ENCODE measurements around the gene UQCC5.

Gene UQCC5

GRCh38 chr3:52536369-52537164, at the start of gene UQCC5:
UQCC5 (plus strand) TSS chr3:52536605; CDS start chr3:52536756, 151 bp downstream.
- DNase-seq (ENCODE audit: low read depth in 2 of 2), result peak; percentile 93 to 97

GRCh38 chr3:52487050-52487787, 49.2 kb upstream of the UQCC5 start:
- no peak for DNase-seq (ENCODE audit: low read depth in 2 of 2)

- no peak for DNase-seq (ENCODE audit: low read depth in 2 of 2)
Observed at GRCh38 chr3:52487788-52488691, 48.4 kb upstream of the UQCC5 start.

- no peak for DNase-seq (ENCODE audit: low read depth in 2 of 2)
Observed at GRCh38 chr3:52488746-52489145, 47.7 kb upstream of the UQCC5 start.

- DNase-seq (ENCODE audit: low read depth in 2 of 2), result no peak
Observed at GRCh38 chr3:52489453-52489852, 47.0 kb upstream of the UQCC5 start.

GRCh38 chr3:52490035-52490938, 46.1 kb upstream of the UQCC5 start:
- no peak for DNase-seq (ENCODE audit: low read depth in 2 of 2)

GRCh38 chr3:52490939-52491526, 45.4 kb upstream of the UQCC5 start:
- DNase-seq (ENCODE audit: low read depth in 2 of 2), result no peak

- DNase-seq (ENCODE audit: low read depth in 2 of 2), result no peak
Observed at GRCh38 chr3:52492059-52492458, 44.3 kb upstream of the UQCC5 start.

- DNase-seq (ENCODE audit: low read depth in 2 of 2), result no peak
Observed at GRCh38 chr3:52493232-52494017, 43.0 kb upstream of the UQCC5 start.

GRCh38 chr3:52494445-52494844, 42.0 kb upstream of the UQCC5 start:
- no peak for DNase-seq (ENCODE audit: low read depth in 2 of 2)

- DNase-seq (ENCODE audit: low read depth in 2 of 2), result no peak
Observed at GRCh38 chr3:52494886-52495495, 41.4 kb upstream of the UQCC5 start, which contains the start of gene STAB1. STAB1 (plus strand) TSS chr3:52495338; CDS start chr3:52495414, 76 bp downstream.

- DNase-seq (ENCODE audit: low read depth in 2 of 2), result no peak
Observed at GRCh38 chr3:52495777-52496602, 40.4 kb upstream of the UQCC5 start.

GRCh38 chr3:52498137-52499054, 38.0 kb upstream of the UQCC5 start:
- no peak for DNase-seq (ENCODE audit: low read depth in 2 of 2)

GRCh38 chr3:52501046-52501445, 35.4 kb upstream of the UQCC5 start:
- no peak for DNase-seq (ENCODE audit: low read depth in 2 of 2)

GRCh38 chr3:52502001-52502400, 34.4 kb upstream of the UQCC5 start:
- no peak for DNase-seq (ENCODE audit: low read depth in 2 of 2)

GRCh38 chr3:52502808-52503350, 33.5 kb upstream of the UQCC5 start:
- no peak for DNase-seq (ENCODE audit: low read depth in 2 of 2)

All from stimulated activated CD4-positive, alpha-beta T cell treated with anti-CD3 and anti-CD28 coated beads, Interleukin-1b, Interleukin-23, amount 100 ng/mL, for 4 hours (primary cell).